ENCODE results near the gene RPS6KA2.

The RPS6KA2 gene

DNA sequence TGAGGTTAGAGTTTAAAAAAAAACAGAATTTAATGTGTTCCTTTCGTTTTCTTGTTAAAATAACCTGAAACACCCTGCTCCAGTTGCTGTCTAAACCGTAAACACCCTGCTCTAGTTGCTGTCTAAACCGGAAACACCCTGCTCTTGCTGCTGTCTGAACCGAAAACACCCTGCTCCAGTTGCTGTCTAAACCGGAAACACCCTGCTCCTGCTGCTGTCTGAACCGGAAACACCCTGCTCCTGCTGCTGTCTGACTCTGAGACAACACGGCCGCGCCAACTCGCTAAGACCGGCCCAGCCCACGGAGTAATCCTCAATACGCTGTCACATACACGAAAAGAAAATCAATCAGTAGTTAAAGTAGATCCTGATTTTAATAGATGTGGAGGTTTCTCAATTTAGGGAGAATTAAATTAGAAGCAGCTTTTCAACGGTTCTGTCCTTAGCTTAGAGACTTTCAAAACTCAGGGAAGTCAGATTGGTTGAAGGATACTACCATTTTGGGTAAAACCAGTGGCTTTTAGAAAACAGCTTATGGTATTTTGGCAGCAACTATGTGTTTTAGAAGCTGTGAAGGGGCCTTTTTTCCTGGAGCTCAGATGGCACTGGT is 138.9 kb downstream of the RPS6KA2 start:
- peak; percentile 73 for DNase-seq (ENCODE audit: low read depth)

DNA sequence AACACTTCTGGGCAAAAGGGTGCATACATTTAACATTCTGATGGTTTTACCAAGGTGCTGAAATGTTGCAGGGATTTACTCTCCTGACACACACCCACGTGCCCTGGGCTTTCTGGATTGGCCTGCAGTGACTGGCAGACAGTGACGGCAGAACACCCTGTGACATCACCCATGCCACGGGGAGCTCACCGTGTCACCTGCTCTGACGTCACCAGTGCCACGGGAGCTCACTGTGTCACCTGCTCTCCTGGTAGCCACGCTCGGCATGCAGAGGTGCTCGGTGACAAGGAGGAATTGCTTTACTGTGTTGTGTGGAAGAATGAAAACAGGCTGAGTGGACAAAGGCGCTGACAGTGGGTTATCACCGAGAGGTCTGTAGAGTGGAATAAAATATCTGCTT is 139.9 kb downstream of the RPS6KA2 start:
- DNase-seq (ENCODE audit: low read depth) = no peak

DNA sequence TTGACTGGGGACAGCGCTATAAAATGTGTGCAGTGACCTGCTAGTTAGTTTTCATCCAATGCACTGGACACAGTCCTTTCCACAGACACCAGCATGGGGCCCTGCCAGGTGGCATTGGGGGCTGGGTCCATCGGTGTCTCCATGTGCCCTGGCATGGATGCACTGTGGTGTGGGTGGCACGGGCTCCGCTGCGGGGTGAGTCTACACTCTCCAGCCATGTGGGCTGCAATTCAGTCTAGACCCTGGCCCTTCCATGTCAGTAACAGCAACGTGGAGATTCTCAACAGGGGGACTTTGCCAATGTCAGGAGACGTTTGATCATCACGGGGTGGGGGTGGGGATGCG is 140.5 kb downstream of the RPS6KA2 start:
- DNase-seq (ENCODE audit: low read depth) = no peak

DNA sequence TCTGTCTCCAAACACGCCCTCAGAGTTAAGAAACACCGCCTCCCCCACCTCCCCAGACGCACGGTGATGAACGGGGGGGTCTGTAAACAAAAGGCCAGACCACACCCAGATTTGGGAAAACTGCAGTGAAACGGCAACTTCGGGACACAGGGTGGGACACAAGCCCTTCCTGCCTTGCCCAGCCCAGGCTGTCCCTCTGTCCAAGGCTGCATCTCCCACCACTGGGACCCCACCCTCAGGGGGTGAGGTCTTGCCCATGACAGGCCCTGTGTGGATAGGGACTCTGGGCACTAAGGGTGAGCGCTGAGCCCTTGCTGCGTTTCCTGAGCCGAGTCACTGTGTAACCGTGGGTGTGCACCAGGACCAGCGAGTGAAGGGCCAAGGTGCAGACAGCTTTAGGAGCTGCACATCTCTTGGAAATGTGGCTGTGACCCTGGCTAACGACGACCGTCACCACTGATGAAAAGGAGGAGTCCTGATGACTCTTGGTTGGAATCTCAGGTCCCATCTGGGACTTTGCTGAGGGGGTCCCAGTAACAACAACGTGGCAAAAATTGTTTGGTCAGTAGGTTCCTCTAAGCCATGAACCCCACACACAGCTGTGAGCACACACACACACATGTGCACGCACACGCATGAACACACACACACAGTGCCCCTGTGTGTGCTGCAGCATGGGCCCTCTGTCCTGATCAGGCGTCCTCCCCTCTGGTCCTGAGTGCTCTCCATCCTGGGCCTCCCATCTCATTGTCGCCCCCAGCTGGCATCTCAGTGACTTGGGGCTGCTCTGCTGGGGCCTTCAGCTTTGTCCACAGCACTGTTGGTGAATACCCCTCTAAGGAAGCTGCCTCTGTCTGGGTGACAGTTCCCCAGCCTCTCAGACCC is 141.2 kb downstream of the RPS6KA2 start:
- no peak for DNase-seq (ENCODE audit: low read depth)

DNA sequence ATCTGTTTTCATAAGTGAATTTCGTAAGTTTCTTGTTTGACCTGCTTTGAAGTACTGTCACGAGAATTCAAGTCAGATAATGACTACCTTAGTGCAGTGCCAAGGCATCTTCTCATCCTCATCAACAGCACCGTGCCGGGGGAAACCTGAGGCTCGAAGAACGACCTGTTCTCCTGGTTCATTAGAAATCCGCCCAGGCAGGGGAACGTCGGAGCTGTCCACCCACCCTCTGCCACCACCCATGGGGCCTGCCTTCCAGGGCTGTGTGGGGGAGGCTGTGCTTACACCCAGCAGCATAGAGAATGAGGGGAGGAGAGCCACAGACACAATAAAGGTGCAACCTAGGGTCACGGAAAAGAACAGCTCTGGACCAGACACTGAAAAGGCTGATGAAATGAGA is 142.2 kb downstream of the RPS6KA2 start:
- no peak for DNase-seq (ENCODE audit: low read depth)

DNA sequence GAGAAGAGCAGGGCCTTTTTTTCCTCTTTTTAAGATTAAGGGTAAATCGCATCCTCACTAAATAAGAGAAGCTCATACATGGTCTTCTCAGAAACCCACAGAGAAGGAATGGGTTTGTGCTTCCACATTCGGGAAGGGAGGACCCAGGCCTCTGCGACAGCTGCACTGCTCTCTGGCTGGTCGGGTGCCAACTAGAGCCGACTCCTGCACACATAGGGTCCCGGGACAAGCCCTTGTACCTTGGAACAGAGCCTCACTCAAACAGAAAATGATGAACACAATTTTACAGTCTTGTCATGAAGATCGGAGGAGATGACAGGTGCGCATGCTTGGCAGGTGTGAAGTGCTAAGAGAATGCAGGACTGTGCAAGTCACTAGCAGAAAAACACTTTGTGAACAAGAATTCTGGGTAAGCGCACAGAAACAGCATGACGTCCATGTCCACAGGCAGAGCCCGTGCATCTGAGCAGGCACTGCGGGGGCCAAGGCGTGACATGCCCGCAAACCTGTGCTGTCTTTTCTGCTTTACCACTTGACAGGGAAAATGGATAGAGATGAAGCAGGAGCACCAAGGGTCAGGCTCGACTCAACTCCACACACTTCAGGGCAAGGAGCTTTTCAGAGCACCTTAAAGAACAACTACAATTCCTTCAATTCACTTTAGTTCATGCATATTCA is 143.3 kb downstream of the RPS6KA2 start:
- no peak for DNase-seq (ENCODE audit: low read depth)

DNA sequence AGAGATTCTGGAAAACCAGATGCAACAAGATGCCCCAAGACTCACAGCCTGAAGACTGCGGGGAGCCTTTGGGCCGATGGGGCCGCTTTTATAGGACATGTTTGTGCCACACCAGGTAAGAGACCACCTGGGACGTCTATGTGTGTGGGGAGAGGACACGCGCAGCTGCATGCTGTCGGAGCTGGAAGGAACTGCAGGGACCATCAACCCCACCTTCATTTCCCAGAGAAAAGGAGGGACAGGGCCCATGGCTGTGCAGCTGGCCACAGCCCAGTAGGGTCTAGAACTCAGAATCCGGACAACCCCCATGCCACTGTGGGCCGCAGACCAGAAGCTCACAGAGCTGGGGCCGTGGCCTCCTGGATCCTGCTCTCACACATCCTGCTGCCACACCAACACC is 144.0 kb downstream of the RPS6KA2 start:
- DNase-seq (ENCODE audit: low read depth) = no peak

DNA sequence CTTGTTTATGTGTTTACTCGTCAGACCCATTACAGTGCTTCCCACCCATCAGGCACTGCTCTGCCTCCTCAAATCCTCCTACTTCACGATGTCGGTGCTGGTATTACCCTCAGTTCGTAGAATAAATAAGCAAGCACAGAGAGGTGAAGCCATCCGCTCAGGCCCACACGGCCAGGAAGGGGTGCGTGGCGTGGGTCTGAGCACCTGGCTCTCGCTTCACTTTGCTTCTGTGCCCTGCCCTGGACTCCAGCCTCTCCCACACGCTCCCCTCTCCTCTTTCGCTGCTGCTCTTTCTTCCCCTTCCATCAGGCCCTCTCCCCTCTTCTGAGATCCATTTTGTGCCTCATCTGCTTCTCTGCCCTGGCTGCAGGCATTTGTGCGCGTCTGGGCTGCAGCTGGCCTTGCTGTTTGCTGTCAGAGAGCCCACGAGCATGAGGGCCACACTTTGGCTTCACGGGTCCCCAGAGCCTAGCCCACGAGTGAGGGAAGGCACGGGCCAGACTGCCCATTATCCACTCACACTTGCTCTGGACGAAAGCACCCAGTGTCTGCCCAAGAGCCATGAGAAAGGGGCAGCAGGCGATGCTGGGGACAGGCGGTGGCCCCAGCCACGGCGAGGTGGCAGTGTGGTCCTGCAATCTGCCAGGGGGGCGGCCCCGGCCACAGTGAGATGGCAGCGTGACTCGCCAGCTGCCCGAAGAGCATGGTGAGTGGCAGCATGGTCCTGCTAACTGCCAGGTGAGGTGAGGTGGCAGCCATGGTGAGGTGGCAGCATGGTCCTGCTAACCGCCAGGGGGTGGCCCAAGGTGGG is 148.1 kb downstream of the RPS6KA2 start:
- no peak for DNase-seq (ENCODE audit: low read depth)

DNA sequence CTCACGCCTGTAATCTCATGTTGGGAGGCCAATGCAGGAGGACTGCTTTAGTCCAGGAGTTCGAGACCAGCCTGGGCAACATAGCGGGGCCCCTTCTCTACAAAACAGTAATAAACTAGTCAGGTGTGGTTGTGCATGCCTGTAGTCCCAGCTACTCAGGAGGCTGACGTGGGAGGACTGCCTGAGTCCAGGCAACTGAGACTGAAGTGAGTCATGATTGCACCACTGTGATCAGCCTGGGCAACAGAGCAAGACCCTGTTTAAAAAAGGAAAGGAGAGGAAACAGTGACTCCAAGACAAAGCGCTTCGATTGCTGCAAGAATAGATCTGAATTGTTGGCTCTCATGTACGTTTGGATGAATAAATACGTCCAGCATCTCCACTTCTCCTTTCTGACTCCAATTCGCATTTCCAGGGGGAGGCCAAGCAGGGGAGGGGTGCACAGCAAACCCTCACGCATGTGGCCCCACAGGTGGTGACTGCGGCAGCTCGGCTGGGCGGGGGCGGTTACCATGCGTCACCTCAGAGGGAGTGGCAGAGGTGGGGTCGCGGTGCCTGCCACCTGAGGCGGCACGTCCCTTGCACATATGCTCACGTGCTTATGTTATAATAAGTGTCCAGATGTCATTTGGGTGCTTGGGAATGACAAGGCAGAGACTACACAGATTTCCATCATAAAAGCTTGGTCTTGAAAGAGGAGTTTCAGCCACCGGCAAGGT is 149.2 kb downstream of the RPS6KA2 start:
- DNase-seq (ENCODE audit: low read depth) = no peak

DNA sequence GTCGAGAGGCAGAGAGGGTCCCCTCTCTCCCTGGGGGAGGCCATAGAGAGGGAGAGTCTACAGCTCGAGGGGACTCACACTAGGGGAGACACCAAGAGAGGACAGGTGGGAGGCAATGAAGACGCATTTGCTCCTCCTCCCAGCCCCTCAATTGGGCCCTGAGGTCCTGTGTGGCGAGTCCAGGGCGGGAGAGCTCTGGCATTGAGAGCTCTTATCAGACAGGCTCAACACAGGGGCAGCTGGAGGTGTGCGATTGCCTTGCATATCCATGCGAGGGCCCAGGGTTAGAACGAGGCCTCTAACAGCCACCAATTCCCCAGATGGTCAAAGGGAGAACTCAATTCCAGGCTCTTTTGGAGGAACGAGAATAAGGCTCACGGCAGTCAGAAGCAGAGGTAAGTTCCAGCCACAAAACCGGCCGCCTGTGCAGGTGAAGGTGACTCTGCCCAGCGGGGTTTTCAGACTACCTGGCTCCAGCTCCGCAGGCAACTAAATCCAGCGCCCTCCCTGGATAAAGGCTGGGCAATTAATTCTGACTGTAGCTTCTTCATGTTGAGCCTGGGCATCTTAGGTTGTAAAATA is 150.3 kb downstream of the RPS6KA2 start:
- DNase-seq (ENCODE audit: low read depth) = no peak

DNA sequence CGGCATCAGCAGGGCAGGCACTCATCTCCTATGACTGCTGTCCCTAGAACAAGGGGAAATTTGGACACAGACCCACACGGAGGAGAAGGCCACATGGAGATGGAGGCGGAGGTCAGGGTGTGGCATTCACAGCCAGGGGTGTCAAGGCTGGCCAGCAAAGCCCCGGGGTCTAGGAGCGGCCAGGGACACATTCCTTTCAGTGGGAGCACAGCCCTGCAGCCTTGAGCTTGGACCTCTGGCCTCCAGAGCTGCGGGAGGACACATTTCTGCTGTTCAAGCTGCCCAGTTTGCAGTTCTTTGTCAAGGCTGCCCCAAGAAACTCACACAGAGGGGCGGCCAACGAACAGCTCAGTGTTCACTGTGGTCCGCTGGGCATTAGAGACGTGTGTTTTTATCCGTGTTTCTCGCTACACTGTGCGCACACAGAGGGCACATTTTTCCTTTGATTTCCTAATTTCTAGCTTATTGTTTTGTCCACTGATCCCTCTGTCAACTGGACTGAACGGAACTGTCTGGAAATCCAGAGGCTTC is 150.9 kb downstream of the RPS6KA2 start:
- no peak for DNase-seq (ENCODE audit: low read depth)

DNA sequence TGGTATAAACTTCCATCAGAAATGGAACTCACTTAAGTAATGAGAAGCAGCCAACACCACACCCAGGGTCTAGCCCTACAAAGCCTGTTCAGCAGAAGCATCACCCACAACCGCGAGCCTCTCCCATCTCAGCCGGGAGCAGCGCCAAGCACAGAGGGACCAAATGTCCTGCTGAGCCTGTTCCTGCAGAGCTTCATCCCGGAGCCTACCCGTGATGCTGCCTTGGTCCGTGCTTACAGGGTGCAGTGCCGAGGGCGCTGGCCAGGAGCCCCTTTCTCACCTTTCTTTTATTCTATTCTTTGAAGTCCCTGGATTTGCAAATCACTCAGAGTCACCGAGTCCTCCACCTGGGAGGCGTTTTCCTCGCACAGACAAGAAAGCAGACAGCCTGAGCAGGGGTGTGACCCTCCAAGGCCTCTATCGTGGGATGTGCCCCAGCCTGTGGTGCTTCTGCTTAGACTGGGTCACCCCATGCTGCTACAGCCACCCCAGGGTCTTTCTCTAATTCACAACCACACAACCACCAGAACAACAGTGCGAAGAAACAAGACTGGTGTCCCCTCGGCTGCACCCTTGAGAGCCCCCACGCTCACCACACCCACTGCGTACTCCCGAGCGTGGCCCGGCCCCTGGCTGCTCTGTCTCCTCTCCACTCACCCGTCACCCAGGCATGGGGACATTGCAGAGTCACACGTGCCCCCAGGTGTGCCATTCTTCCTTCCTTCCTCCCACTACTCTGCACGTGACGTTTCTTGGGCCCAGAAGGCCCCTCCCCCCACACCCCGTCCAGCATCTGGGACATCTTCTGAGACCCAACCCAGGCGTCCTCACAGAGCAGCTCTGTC is 152.1 kb downstream of the RPS6KA2 start:
- no peak for DNase-seq (ENCODE audit: low read depth)

DNA sequence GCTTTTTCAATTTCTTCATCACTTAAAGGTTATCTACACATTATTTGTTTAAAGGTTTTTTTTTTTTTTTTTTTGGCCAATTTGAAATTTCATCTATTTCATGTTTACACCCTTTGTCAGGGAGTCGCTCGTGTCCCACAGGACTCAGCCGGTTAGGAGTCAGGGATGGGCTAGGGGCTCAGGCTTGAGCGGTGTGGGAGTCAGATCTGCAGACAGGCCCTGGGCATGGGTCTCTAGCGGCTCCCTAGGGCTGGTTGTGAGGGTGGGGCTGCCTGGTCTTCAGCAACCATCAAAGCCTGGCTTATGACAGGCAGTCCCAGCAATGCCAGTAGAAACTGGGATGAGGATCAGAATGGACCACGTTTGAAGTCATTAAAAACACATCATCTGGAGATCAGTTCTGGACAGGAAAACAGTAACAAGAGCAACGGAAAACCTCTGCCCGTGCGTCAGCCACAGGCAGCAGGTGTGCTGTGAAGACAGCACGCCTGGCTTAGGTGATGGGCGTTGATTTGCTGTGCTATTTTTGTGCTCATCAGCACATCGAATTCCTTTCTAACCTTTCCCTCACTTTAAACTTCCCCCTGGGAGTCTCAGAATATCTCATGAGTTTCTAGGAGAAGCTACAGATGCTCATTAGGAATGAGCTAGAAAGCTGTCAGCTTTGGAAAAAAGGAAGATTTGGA is 153.0 kb downstream of the RPS6KA2 start:
- DNase-seq (ENCODE audit: low read depth) = no peak

DNA sequence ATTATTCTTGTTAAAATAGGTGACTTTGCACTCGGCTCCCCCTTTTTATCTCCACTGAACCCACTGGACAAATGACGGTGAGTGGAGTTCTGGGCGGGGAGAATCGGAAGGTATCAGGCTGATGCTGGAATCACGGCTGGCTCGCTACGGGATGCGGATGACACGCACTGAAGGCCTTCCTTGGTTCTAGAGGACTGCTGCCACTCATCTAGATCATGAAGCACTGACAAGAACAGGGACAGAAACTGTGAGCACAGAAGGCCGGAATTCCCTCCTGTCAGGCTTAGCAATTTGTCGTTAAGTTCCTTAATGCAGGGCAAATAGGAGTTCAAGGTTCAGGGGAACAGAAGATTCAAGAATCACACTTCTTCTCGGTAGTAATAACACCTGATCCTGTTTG is 154.4 kb downstream of the RPS6KA2 start:
- DNase-seq (ENCODE audit: low read depth) = no peak

DNA sequence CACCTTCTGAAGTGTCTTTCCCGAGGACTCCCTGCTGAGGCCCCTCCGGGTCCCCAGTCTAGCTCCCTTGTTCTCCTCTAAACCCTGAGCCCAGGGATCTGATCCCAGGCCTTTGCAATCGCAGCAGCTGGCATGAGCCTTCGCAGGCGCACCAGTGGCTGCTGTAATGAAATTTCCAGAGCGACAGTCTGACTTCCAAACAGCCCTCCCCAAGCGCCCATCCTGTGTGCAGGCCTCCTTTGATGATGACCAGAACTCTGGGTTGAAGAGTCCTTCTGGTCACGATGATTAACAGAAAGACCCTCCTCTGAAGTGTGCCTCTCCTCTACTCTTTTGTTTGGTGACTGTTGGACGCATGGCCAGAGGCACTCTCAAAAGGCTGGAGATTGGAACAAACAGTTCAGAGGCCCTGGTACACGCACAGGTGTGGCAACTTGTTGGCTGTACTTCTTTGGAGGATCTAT is 155.2 kb downstream of the RPS6KA2 start:
- DNase-seq (ENCODE audit: low read depth) = no peak

DNA sequence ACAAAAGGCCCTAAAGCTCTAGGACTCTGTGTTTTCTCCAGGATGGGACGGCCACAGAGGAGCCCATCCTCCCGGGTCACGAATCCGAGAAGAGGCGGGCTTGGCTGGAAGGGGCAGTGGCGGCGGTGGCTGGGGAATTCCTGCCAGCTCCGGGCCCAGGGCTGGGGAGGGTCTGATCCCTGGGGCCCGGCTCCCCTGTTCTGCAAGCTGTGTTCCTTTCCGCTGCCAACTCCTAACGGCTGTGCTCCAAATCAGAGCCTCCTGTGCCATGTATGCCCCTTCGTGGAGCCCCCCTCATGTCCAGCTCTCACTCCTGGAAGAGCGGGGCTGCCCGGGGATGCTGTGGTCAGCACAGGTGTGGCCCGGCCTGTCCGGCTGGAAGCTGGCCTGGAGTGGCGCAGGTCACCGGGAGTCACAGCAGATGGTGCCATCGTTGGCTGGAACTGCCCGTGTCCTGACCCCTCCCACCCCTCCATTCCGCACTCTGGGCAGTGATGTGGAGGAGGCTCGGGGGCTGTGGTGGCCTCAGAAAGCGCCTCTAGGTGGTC is 156.1 kb downstream of the RPS6KA2 start:
- DNase-seq (ENCODE audit: low read depth) = no peak

DNA sequence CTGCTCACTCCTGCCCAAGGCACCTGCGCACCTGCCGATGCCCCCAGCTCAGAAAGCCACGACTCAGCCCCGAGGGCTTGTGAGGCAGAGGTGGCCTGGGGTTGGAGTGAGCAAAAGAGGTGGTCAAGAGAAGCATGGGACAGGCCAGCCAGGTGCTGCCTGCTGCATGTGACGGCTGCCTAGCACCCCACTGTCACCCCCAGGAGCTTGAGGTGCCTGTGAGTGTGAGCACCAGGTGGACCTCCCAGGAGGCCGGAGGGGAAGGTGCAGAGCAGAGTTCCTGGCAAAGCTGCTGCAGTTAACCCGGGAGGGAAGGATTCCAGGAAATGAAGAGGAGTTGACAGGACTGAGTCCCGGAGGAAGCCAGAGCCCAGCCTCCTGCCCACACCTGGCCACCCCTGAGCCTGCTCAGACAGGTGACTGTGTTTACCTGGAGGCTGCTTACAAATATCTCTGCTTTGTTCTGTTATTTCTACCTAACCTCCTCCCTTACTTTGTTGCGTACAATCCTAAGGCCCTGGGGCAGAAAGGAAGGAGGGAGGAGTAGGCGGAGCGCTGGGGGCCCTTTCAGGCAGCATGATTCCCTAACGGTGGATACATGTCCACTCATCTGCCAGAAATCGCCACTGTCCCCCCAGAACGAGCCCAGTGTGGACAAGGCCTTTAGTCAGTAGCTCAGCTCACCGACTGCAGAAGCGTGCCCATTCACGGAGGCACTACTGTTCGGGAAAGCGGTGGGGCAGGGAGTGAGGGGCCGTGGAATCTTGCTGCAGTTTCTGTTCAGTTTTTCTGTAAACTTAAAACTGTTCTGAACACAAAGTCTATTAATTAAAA is 156.8 kb downstream of the RPS6KA2 start:
- no peak for DNase-seq (ENCODE audit: low read depth)

DNA sequence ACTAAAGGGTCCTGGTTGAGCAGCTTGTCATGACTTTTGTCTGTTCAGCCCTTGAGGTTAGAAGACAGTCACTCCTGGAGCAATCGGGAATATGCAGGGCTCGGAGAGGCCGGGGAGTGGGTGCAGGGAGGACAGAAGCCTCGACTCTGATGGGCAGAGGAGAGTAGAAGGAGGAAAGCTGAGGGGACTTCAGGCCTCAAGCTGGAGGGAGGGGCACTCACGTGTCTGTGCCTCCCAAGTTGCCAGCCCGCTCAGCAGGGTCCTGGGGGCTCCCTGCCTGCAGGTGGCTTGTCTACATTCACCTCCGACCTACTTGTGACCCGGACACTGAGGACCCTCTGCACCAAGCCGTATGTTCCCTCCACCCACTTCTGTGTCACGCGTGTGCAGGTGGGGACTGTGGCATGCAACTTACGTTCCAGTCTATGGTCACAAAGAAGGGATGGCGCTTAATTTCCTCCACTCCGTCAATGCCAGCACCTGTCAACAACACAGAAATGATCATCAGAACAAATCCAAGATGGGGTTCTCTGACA is 157.6 kb downstream of the RPS6KA2 start:
- DNase-seq (ENCODE audit: low read depth) = no peak

Data from T-helper 22 cell (primary cell).